ENCODE measurements around the gene OR51F1. TPM values are rescaled to one million over a fixed set of nuclear protein-coding genes. Genes with fewer than 3 reads are reported as not detected.

Gene OR51F1
- total and polyA plus RNA-seq, 2 of the 8 experiments (the other 6 are each of a cell fraction or from before 2014, with no cell fraction given) = not detected

DNA sequence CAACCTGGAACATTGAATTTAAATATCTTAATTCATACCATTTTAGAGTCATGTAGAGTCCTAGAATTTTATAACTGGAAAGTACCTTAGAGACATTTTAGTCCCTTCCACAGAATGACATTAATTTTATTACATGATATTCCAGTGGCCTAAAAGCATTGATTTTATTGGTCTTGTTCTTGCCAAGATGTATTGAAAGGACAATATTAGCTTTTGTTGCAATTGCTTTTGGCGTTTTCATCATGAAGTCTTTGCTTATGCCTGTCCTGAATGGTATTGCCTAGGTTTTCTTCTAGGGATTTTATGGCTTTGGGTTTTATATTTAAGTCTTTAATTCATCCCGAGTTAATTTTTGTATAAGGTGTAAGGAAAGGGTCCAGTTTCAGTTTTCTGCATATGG, 29.0 kb downstream of the OR51F1 start (continued):
- TF ChIP-seq, protein P1, sequence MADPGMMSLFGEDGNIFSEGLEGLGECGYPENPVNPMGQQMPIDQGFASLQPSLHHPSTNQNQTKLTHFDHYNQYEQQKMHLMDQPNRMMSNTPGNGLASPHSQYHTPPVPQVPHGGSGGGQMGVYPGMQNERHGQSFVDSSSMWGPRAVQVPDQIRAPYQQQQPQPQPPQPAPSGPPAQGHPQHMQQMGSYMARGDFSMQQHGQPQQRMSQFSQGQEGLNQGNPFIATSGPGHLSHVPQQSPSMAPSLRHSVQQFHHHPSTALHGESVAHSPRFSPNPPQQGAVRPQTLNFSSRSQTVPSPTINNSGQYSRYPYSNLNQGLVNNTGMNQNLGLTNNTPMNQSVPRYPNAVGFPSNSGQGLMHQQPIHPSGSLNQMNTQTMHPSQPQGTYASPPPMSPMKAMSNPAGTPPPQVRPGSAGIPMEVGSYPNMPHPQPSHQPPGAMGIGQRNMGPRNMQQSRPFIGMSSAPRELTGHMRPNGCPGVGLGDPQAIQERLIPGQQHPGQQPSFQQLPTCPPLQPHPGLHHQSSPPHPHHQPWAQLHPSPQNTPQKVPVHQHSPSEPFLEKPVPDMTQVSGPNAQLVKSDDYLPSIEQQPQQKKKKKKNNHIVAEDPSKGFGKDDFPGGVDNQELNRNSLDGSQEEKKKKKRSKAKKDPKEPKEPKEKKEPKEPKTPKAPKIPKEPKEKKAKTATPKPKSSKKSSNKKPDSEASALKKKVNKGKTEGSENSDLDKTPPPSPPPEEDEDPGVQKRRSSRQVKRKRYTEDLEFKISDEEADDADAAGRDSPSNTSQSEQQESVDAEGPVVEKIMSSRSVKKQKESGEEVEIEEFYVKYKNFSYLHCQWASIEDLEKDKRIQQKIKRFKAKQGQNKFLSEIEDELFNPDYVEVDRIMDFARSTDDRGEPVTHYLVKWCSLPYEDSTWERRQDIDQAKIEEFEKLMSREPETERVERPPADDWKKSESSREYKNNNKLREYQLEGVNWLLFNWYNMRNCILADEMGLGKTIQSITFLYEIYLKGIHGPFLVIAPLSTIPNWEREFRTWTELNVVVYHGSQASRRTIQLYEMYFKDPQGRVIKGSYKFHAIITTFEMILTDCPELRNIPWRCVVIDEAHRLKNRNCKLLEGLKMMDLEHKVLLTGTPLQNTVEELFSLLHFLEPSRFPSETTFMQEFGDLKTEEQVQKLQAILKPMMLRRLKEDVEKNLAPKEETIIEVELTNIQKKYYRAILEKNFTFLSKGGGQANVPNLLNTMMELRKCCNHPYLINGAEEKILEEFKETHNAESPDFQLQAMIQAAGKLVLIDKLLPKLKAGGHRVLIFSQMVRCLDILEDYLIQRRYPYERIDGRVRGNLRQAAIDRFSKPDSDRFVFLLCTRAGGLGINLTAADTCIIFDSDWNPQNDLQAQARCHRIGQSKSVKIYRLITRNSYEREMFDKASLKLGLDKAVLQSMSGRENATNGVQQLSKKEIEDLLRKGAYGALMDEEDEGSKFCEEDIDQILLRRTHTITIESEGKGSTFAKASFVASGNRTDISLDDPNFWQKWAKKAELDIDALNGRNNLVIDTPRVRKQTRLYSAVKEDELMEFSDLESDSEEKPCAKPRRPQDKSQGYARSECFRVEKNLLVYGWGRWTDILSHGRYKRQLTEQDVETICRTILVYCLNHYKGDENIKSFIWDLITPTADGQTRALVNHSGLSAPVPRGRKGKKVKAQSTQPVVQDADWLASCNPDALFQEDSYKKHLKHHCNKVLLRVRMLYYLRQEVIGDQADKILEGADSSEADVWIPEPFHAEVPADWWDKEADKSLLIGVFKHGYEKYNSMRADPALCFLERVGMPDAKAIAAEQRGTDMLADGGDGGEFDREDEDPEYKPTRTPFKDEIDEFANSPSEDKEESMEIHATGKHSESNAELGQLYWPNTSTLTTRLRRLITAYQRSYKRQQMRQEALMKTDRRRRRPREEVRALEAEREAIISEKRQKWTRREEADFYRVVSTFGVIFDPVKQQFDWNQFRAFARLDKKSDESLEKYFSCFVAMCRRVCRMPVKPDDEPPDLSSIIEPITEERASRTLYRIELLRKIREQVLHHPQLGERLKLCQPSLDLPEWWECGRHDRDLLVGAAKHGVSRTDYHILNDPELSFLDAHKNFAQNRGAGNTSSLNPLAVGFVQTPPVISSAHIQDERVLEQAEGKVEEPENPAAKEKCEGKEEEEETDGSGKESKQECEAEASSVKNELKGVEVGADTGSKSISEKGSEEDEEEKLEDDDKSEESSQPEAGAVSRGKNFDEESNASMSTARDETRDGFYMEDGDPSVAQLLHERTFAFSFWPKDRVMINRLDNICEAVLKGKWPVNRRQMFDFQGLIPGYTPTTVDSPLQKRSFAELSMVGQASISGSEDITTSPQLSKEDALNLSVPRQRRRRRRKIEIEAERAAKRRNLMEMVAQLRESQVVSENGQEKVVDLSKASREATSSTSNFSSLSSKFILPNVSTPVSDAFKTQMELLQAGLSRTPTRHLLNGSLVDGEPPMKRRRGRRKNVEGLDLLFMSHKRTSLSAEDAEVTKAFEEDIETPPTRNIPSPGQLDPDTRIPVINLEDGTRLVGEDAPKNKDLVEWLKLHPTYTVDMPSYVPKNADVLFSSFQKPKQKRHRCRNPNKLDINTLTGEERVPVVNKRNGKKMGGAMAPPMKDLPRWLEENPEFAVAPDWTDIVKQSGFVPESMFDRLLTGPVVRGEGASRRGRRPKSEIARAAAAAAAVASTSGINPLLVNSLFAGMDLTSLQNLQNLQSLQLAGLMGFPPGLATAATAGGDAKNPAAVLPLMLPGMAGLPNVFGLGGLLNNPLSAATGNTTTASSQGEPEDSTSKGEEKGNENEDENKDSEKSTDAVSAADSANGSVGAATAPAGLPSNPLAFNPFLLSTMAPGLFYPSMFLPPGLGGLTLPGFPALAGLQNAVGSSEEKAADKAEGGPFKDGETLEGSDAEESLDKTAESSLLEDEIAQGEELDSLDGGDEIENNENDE (IDR thresholded peaks at IDR 0.05; ENCODE audit: insufficient replicate concordance, low read length) = no peak
- no peak for TF ChIP-seq EP300 (IDR thresholded peaks at IDR 0.05; ENCODE audit: borderline replicate concordance in 1 of 2, low read depth in 2 of 2, low read length in 2 of 2)
- TF ChIP-seq CEBPB (IDR thresholded peaks at IDR 0.05; ENCODE audit: low read depth, low read length) = no peak
- TF ChIP-seq ZNF274 (IDR thresholded peaks at IDR 0.05; ENCODE audit: borderline replicate concordance, extremely low read depth, low read length) = no peak
- no peak for TF ChIP-seq JUND (IDR thresholded peaks at IDR 0.05; ENCODE audit: low read length)
- TF ChIP-seq CHD2 (IDR thresholded peaks at IDR 0.05; ENCODE audit: low read length) = no peak
- TF ChIP-seq, protein P2, sequence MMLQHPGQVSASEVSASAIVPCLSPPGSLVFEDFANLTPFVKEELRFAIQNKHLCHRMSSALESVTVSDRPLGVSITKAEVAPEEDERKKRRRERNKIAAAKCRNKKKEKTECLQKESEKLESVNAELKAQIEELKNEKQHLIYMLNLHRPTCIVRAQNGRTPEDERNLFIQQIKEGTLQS (IDR thresholded peaks at IDR 0.05; ENCODE audit: insufficient read depth, low read depth, low read length) = no peak
- TF ChIP-seq SP2 (IDR thresholded peaks at IDR 0.05; ENCODE audit: low read length) = no peak
- no peak for TF ChIP-seq SAP30 (IDR thresholded peaks at IDR 0.05; ENCODE audit: insufficient read depth, insufficient replicate concordance, low read length)
- TF ChIP-seq CBX8 (IDR thresholded peaks at IDR 0.05; ENCODE audit: borderline replicate concordance, low read depth, low read length) = no peak
- no peak for TF ChIP-seq POLR2A (IDR thresholded peaks at IDR 0.05; ENCODE audit: control extremely low read depth in 1 of 2, low read depth in 2 of 2, low read length in 2 of 2)
- TF ChIP-seq TEAD4 (IDR thresholded peaks at IDR 0.05; ENCODE audit: low read depth, low read length) = no peak

Data from H1 (cell line).